Lung (tissue), 12 donors: ENCODE results near the gene TSC22D2. TPM values are rescaled to one million over a fixed set of nuclear protein-coding genes. Genes with fewer than 3 reads are reported as not detected.

Experiments used
- ATAC-seq: fragments of 200-7000 bp; cut with Tn5 transposase; one replicate; pipeline ENCODE4 v1.9.1; 2020; ENCODE audit warnings: moderate number of reproducible peaks; ENCODE audit not compliant: insufficient read depth, low FRiP score
- DNase-seq, 3 donors: peaks; one replicate each; pipeline ENCODE4 v3.0.0-alpha.2; 2013 to 2017
- H3K27ac ChIP-seq, 2 donors: one replicate each; pipeline ENCODE4 v1.5.1; 2013; ENCODE audit warnings: mild to moderate bottlenecking in 2 of 2, moderate library complexity in 2 of 2, control low read depth in 1 of 2, inconsistent platforms in 1 of 2, low read depth in 1 of 2, low read length in 1 of 2
- H3K27me3 ChIP-seq, 3 donors: one replicate each; pipeline ENCODE4 v1.5.1; 2013; ENCODE audit warnings: low read length in 2 of 3; ENCODE audit not compliant: control insufficient read depth in 3 of 3, insufficient read depth in 3 of 3
- H3K36me3 ChIP-seq, 4 donors: one replicate each; pipeline ENCODE4 v1.5.1; 2013; ENCODE audit warnings: low read length in 4 of 4, mild to moderate bottlenecking in 1 of 4, moderate library complexity in 1 of 4; ENCODE audit not compliant: control insufficient read depth in 4 of 4, insufficient read depth in 4 of 4
- H3K4me1 ChIP-seq, 5 donors: one replicate each; pipeline ENCODE4 v1.5.1; 2013; ENCODE audit warnings: low read length in 5 of 5, mild to moderate bottlenecking in 2 of 5, moderate library complexity in 1 of 5; ENCODE audit not compliant: control insufficient read depth in 5 of 5, insufficient read depth in 5 of 5
- H3K4me3 ChIP-seq: one replicate; pipeline ENCODE4 v1.5.1; 2013; ENCODE audit warnings: mild to moderate bottlenecking, control low read depth, moderate library complexity
- H3K9ac ChIP-seq, 2 donors: one replicate each; pipeline ENCODE4 v1.5.1; 2013; ENCODE audit warnings: low read length in 2 of 2, control low read depth in 1 of 2; ENCODE audit not compliant: insufficient read depth in 1 of 2
- H3K9me3 ChIP-seq, 4 donors: one replicate each; pipeline ENCODE4 v1.5.1; 2013; ENCODE audit warnings: low read length in 3 of 4, mild to moderate bottlenecking in 1 of 4, moderate library complexity in 1 of 4; ENCODE audit not compliant: control insufficient read depth in 4 of 4, insufficient read depth in 3 of 4
- WGBS, 2 donors: extraction: QIAGEN DNeasy Blood & Tissue Kit; methylation state at CpG; one replicate each; pipeline ENCODE4 v1.1.7; 2013; 5-methylcytosine and 5-hydroxymethylcytosine counted together
- polyA plus RNA-seq, 2 donors: library from polyadenylated mRNA; stranded (reverse); fragments of 200-250 nt; gene quantifications; one replicate each; pipeline ENCODE4 v1.2.1, GENCODE V29; 2013
- total RNA-seq, 2 donors: library from RNA; depleted of rRNA in 1 of 2; stranded (reverse); fragments of >200 nt in 1 of 2; gene quantifications; one replicate each; pipeline ENCODE4 v1.2.1, GENCODE V29; 2014 to 2021
- TF ChIP-seq, protein P1 (sequence below): IDR thresholded peaks from 2 replicates; pipeline ENCODE4 v1.5.1; 2012; ENCODE audit warnings: mild to moderate bottlenecking; ENCODE audit errors: control extremely low read depth, extremely low read depth
- donor health status: control.
- donor health status: control.
- donor health status: Bipolar disorder and iron deficiency.
- donor health status: healthy.
- donor health status: DM: yes; HTN: yes; CAD: no.

Gene TSC22D2
- total and polyA plus RNA-seq, 4 donors: 8.8 to 57.7 (median 18.7) TPM

DNA sequence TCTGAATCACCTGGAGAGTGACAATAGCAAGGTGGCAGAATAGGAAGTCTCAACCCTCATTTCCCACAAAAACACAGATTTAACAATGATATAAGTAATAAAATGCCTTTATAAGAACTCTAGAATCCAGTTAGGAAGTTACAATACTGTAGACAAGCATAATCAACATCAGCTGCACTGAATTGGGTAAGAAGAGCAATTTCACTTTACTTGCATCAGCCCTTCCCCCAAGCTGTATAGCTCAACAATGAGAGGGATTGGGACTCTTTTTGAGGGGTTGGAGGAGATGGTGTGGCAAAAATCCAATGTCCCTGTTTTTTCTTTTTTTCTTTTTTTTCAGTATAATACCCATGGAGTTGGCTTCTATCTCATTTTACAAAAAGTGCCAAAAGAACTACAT, 75.1 kb downstream of the TSC22D2 start:
- Histone ChIP-seq H3K9me3 (peaks cover 0 to 3% (median 1%) of the 10 kb centered on the region in 4 donors), H3K36me3 (no peaks in the 10 kb centered on the region), H3K27me3 (no peaks in the 10 kb centered on the region), H3K9ac (no peak overlapping the region), H3K4me1 (no peaks in the 10 kb centered on the region), H3K27ac (no peak overlapping the region), H3K4me3 (no peak overlapping the region)
- DNase-seq (no peak), ATAC-seq (no peak)
- TF ChIP-seq, protein P1, sequence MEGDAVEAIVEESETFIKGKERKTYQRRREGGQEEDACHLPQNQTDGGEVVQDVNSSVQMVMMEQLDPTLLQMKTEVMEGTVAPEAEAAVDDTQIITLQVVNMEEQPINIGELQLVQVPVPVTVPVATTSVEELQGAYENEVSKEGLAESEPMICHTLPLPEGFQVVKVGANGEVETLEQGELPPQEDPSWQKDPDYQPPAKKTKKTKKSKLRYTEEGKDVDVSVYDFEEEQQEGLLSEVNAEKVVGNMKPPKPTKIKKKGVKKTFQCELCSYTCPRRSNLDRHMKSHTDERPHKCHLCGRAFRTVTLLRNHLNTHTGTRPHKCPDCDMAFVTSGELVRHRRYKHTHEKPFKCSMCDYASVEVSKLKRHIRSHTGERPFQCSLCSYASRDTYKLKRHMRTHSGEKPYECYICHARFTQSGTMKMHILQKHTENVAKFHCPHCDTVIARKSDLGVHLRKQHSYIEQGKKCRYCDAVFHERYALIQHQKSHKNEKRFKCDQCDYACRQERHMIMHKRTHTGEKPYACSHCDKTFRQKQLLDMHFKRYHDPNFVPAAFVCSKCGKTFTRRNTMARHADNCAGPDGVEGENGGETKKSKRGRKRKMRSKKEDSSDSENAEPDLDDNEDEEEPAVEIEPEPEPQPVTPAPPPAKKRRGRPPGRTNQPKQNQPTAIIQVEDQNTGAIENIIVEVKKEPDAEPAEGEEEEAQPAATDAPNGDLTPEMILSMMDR: no peak

DNA sequence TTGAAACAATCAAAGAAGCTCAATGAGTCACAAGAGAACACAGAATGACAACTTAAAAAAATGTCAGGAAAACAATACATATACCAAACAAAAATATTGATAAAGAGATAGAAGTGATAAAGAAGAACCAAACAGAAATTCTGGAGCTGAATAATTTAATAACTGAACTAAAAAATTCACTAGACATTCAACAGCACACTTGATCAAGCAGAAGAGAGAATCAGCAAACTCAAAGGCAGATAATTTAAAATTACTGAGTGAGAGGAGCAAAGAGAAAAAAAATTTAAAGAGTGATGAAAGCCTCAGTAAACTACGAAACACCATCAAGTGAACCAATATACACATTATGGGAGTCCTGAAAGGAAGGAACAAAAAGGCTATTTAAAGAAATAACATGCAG, 76.3 kb downstream of the TSC22D2 start:
- H3K9ac ChIP-seq: no peak overlapping the region
- H3K36me3 ChIP-seq: no peaks in the 10 kb centered on the region
- H3K4me3 ChIP-seq: no peak overlapping the region
- DNase-seq (no peak), ATAC-seq (no peak)
- TF ChIP-seq, protein P1: no peak
- WGBS, 2 donors: 98 to 100% methylated on average over 1 of the region's 1 CpG
- H3K4me1 ChIP-seq: no peaks in the 10 kb centered on the region
- H3K27ac ChIP-seq: no peak overlapping the region
- H3K9me3 ChIP-seq: peaks cover 0 to 2% (median 0%) of the 10 kb centered on the region in 4 donors
- H3K27me3 ChIP-seq: no peaks in the 10 kb centered on the region

DNA sequence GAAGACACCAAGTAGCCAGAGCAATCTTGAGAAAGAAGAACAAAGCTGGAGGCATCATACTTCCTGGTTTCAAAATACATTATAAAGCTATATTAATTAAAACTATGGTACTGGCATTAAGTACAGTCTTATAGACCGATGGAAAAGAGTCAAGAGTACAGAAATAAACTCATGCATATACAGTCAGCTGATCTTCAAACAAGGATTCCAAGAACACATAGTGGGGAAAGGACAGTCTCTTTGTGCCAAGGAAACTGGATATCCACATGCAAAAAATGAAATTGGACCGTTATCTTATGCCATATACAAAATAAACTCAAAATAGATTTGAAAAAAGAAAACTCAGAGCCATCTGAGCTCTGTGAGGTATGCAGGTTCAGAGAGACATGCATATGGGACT, 80.8 kb downstream of the TSC22D2 start:
- TF ChIP-seq, protein P1: no peak
- no peaks in the 10 kb centered on the region for H3K36me3 ChIP-seq
- H3K4me1 ChIP-seq: no peaks in the 10 kb centered on the region
- H3K9me3 ChIP-seq: peaks cover 0 to 2% (median 0%) of the 10 kb centered on the region in 4 donors
- H3K9ac ChIP-seq: no peak overlapping the region
- no peak overlapping the region for H3K4me3 ChIP-seq
- H3K27ac ChIP-seq: no peak overlapping the region
- ATAC-seq (no peak), DNase-seq (no peak)
- no peaks in the 10 kb centered on the region for H3K27me3 ChIP-seq
- 93 to 98% methylated on average over 2 of the region's 2 CpGs for WGBS, 2 donors

DNA sequence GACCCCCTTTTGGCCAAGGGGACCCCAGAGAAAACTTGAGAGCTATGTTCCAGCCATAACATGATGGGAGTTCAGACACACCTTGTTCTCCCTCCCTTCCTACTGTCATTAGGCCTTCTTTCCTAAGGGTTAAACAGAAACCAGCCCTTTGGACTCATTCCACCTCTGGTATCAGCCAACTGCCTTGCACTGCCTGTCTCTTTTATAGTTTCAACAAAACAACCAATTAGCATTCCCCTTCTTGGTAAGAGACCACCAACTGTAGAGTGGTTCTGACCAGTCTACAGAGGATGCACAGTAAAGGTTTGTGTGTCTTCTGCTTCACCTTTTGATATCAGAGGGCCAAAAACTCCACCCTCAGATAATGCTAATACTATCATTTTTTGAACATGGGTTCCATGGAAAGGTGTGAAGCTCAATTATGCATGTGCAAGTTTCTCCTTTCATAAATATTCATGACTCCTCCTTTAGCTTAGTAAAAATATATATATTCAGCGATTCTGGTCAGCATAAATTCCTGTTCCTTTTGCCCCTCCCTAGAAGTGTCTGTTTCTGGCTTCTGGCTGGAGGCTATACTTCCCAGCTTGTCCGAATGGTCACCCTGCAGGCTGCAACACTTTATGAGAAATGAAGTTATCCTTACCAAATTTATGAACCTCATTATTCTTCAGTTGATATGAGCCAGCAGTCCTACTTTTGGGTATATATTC, 82.3 kb downstream of the TSC22D2 start:
- H3K4me3 ChIP-seq: no peak overlapping the region
- 99 to 100% methylated on average over 2 of the region's 2 CpGs for WGBS, 2 donors
- TF ChIP-seq, protein P1: no peak

More for the DNA sequence above, 82.3 kb downstream of the TSC22D2 start:
- no peak overlapping the region for H3K27ac ChIP-seq
- DNase-seq: no peak
- H3K36me3 ChIP-seq: no peaks in the 10 kb centered on the region
- H3K9me3 ChIP-seq: no peaks in the 10 kb centered on the region
- H3K27me3 ChIP-seq: no peaks in the 10 kb centered on the region
- no peak for ATAC-seq
- no peak overlapping the region for H3K9ac ChIP-seq
- H3K4me1 ChIP-seq: peaks cover 0 to 4% (median 0%) of the 10 kb centered on the region in 5 donors
